Parathyroid adenoma (tissue), 2 donors: ENCODE measurements around the gene NR4A3.

Experiments
- H2AFZ ChIP-seq: fragments of 300-600 bp; sonication (generic); one replicate; pipeline ENCODE4 v1.7.0; 2017; ENCODE audit warnings: antibody characterized with exemption, mild to moderate bottlenecking
- H3K27ac ChIP-seq: fragments of 300-600 bp; sonication (generic); one replicate; pipeline ENCODE4 v1.7.0; 2017
- H3K27me3 ChIP-seq: fragments of 300-600 bp; sonication (generic); one replicate; pipeline ENCODE4 v1.7.0; 2017; ENCODE audit warnings: low read length; ENCODE audit not compliant: control insufficient read depth, insufficient read depth
- H3K36me3 ChIP-seq: fragments of 300-600 bp; sonication (generic); one replicate; pipeline ENCODE4 v1.7.0; 2017; ENCODE audit warnings: low read length; ENCODE audit not compliant: control insufficient read depth, insufficient read depth
- H3K4me1 ChIP-seq: fragments of 300-600 bp; sonication (generic); one replicate; pipeline ENCODE4 v1.7.0; 2017; ENCODE audit warnings: control low read depth
- H3K4me2 ChIP-seq: fragments of 300-600 bp; sonication (generic); one replicate; pipeline ENCODE4 v1.7.0; 2017; ENCODE audit warnings: low read length
- H3K4me3 ChIP-seq: fragments of 300-600 bp; sonication (generic); one replicate; pipeline ENCODE4 v1.7.0; 2017; ENCODE audit warnings: low read depth, low read length
- H3K79me2 ChIP-seq: fragments of 300-600 bp; sonication (generic); one replicate; pipeline ENCODE4 v1.7.0; 2017; ENCODE audit warnings: control low read depth
- H3K9ac ChIP-seq: fragments of 300-600 bp; sonication (generic); one replicate; pipeline ENCODE4 v1.7.0; 2017; ENCODE audit warnings: mild to moderate bottlenecking
- H3K9me3 ChIP-seq: fragments of 300-600 bp; sonication (generic); one replicate; pipeline ENCODE4 v1.7.0; 2017; ENCODE audit warnings: low read length; ENCODE audit not compliant: control insufficient read depth
- TF ChIP-seq, protein P1 (sequence below): fragments of 300-600 bp; sonication (generic); IDR thresholded peaks from one replicate; pipeline ENCODE4 v1.7.0; 2017; ENCODE audit warnings: antibody characterized with exemption, mild to moderate bottlenecking
- donor health status: primary hyperparathyroidism.

Gene NR4A3

GRCh38 chr9:99826579-99826978, 4.9 kb downstream of the NR4A3 start:
- H3K9me3 ChIP-seq: no peaks in the 10 kb centered on the region
- no peak overlapping the region for H3K4me2 ChIP-seq
- TF ChIP-seq, protein P1, sequence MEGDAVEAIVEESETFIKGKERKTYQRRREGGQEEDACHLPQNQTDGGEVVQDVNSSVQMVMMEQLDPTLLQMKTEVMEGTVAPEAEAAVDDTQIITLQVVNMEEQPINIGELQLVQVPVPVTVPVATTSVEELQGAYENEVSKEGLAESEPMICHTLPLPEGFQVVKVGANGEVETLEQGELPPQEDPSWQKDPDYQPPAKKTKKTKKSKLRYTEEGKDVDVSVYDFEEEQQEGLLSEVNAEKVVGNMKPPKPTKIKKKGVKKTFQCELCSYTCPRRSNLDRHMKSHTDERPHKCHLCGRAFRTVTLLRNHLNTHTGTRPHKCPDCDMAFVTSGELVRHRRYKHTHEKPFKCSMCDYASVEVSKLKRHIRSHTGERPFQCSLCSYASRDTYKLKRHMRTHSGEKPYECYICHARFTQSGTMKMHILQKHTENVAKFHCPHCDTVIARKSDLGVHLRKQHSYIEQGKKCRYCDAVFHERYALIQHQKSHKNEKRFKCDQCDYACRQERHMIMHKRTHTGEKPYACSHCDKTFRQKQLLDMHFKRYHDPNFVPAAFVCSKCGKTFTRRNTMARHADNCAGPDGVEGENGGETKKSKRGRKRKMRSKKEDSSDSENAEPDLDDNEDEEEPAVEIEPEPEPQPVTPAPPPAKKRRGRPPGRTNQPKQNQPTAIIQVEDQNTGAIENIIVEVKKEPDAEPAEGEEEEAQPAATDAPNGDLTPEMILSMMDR: no peak
- H3K4me1 ChIP-seq: no peaks in the 10 kb centered on the region
- peaks cover 8% of the 10 kb centered on the region for H3K27me3 ChIP-seq
- no peak overlapping the region for H3K4me3 ChIP-seq
- H2AFZ ChIP-seq: no peak overlapping the region
- H3K79me2 ChIP-seq: no peaks in the 10 kb centered on the region
- no peak overlapping the region for H3K9ac ChIP-seq
- no peak overlapping the region for H3K27ac ChIP-seq
- no peaks in the 10 kb centered on the region for H3K36me3 ChIP-seq

DNA sequence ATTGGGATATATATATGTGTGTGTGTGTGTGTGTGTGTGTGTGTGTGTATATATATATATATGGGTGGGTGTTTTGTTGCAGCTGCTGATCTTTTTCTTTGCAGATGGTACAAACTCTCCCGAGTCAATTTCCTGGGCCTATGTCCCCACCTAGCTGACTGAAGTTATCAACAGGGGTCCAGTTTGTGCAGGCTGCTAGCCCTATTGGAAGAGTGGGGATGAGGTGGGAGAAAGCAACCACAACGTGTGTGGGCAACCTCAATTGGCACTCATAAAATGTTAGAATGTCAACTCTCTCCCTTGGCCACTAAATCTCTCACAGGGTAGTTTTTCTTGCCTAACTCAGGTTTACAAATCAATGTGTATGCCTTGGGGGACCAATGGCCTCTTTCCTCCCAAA, 5.6 kb downstream of the NR4A3 start:
- H3K27ac ChIP-seq: no peak overlapping the region
- peaks cover 8% of the 10 kb centered on the region for H3K27me3 ChIP-seq
- TF ChIP-seq, protein P1: no peak
- no peaks in the 10 kb centered on the region for H3K36me3 ChIP-seq
- H2AFZ ChIP-seq: no peak overlapping the region
- H3K4me2 ChIP-seq: no peak overlapping the region
- H3K9ac ChIP-seq: no peak overlapping the region
- no peaks in the 10 kb centered on the region for H3K79me2 ChIP-seq
- no peak overlapping the region for H3K4me3 ChIP-seq
- H3K4me1 ChIP-seq: no peaks in the 10 kb centered on the region
- H3K9me3 ChIP-seq: no peaks in the 10 kb centered on the region

- Histone ChIP-seq H3K36me3 (no peaks in the 10 kb centered on the region), H3K79me2 (no peaks in the 10 kb centered on the region), H3K27ac (no peak overlapping the region), H3K9ac (no peak overlapping the region), H3K4me2 (no peak overlapping the region), H3K9me3 (no peaks in the 10 kb centered on the region), H3K4me1 (no peaks in the 10 kb centered on the region), H3K27me3 (peaks cover 8% of the 10 kb centered on the region), H2AFZ (no peak overlapping the region), H3K4me3 (no peak overlapping the region)
- TF ChIP-seq, protein P1: no peak
Measured at GRCh38 chr9:99828054-99828416, 6.3 kb downstream of the NR4A3 start.

- Histone ChIP-seq H3K4me3 (no peak overlapping the region), H3K4me2 (no peak overlapping the region), H2AFZ (no peak overlapping the region), H3K9ac (no peak overlapping the region), H3K79me2 (no peaks in the 10 kb centered on the region), H3K9me3 (no peaks in the 10 kb centered on the region), H3K27me3 (peaks cover 8% of the 10 kb centered on the region), H3K36me3 (no peaks in the 10 kb centered on the region), H3K4me1 (no peaks in the 10 kb centered on the region), H3K27ac (no peak overlapping the region)
- TF ChIP-seq, protein P1: no peak
Measured at GRCh38 chr9:99828417-99829176, 6.9 kb downstream of the NR4A3 start.
